ENCODE measurements around the gene COG5. TPM values are rescaled to one million over a fixed set of nuclear protein-coding genes. Genes with fewer than 3 reads are reported as not detected.

COG5 gene
- total and polyA plus RNA-seq, 10 of the 15 experiments (the other 5 are each of a cell fraction or from before 2014, with no cell fraction given) = 5.5 to 27.9 (median 15.6) TPM

DNA sequence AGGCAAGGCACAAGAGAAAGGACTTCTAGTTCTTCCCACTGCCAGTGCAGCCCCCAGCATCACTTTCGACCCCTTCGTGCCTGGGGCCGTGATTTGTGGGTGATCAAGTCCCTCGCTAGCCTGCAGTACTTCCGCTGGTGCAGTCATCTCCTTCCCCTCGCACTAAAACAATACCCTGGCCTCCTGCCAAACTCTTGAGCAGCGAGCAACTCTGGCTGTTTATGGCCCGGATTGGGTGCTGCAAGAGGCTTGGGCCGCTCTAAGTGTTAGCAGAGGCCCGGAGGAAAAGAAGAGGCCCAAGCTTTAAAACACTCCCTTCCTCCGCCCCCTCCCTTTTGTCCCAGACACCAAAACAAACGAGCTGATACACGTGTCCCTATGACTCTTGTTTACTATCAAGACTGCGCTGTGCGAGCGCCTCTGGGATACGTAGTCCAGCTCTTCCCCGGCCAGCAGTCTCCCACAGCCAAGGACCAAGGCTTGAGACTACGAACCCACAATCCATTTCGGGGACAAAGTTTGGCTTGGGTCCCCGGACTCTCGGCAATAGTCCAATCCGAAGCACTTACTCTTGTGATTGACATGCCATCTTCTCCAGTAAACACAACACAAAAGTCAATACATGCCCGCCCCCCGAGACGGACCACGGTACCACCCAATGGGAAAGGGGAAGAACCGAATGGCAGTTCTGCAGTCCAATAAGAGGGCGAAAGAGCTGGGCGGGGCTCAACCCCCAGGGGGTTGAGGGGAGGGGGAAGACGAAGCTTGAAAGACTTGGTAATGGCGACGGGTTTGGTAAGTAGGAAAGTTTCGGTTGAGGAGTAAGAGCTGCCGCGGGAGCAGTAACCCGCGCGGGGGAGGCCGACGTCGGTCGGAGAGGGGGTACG lies 395.2 kb downstream of the COG5 start, which contains the start of gene HBP1 (continued):
- TF ChIP-seq TAF1 (IDR thresholded peaks at IDR 0.05; ENCODE audit: borderline replicate concordance, low read depth, low read length) (peak; percentile 71), ZNF217 (IDR thresholded peaks at IDR 0.05) (no peak), IKZF1 (conservative IDR thresholded peaks at IDR 0.05) (peak; percentile 81), CHD1 (IDR thresholded peaks at IDR 0.05; ENCODE audit: low read depth, low read length) (no peak; the same call in 1 of the 2 replicates), NFYA (IDR thresholded peaks at IDR 0.05; ENCODE audit: borderline replicate concordance, low read depth, low read length) (peak; percentile 64), TARDBP (IDR thresholded peaks at IDR 0.05; ENCODE audit: borderline replicate concordance) (peak; percentile 73; the same call in 1 of the 2 replicates), KLF5 (IDR thresholded peaks at IDR 0.05; ENCODE audit: partially characterized antibody) (peak; percentile 98), MYC (IDR thresholded peaks at IDR 0.05; ENCODE audit: insufficient read depth, insufficient read length, insufficient replicate concordance, low read length, severe bottlenecking) (no peak), STAT3 (IDR thresholded peaks at IDR 0.05; ENCODE audit: low read depth, low read length) (no peak), TCF3 (IDR thresholded peaks at IDR 0.05; ENCODE audit: borderline replicate concordance, insufficient read depth, low read depth, low read length) (no peak), TCF7 (IDR thresholded peaks at IDR 0.05; ENCODE audit: borderline replicate concordance) (no peak), STAT1 (conservative IDR thresholded peaks at IDR 0.05) (0 out of 2 replicates have a peak, but pooled peaks have one; percentile 19), KDM1A (IDR thresholded peaks at IDR 0.05; ENCODE audit: borderline replicate concordance) (no peak), RAD21 (IDR thresholded peaks at IDR 0.05; ENCODE audit: insufficient read depth, low read depth, low read length) (no peak), HDAC6 (IDR thresholded peaks at IDR 0.05; ENCODE audit: unreplicated experiment) (no peak)
- TF ChIP-seq, protein P1, sequence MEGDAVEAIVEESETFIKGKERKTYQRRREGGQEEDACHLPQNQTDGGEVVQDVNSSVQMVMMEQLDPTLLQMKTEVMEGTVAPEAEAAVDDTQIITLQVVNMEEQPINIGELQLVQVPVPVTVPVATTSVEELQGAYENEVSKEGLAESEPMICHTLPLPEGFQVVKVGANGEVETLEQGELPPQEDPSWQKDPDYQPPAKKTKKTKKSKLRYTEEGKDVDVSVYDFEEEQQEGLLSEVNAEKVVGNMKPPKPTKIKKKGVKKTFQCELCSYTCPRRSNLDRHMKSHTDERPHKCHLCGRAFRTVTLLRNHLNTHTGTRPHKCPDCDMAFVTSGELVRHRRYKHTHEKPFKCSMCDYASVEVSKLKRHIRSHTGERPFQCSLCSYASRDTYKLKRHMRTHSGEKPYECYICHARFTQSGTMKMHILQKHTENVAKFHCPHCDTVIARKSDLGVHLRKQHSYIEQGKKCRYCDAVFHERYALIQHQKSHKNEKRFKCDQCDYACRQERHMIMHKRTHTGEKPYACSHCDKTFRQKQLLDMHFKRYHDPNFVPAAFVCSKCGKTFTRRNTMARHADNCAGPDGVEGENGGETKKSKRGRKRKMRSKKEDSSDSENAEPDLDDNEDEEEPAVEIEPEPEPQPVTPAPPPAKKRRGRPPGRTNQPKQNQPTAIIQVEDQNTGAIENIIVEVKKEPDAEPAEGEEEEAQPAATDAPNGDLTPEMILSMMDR (IDR thresholded peaks at IDR 0.05 in 2 of 3, conservative IDR thresholded peaks at IDR 0.05 in 1 of 3; ENCODE audit: control insufficient read depth in 2 of 3, extremely low read depth in 1 of 3, insufficient read depth in 1 of 3, low read depth in 3 of 3, low read length in 3 of 3) = no peak
- TF ChIP-seq, protein P2, sequence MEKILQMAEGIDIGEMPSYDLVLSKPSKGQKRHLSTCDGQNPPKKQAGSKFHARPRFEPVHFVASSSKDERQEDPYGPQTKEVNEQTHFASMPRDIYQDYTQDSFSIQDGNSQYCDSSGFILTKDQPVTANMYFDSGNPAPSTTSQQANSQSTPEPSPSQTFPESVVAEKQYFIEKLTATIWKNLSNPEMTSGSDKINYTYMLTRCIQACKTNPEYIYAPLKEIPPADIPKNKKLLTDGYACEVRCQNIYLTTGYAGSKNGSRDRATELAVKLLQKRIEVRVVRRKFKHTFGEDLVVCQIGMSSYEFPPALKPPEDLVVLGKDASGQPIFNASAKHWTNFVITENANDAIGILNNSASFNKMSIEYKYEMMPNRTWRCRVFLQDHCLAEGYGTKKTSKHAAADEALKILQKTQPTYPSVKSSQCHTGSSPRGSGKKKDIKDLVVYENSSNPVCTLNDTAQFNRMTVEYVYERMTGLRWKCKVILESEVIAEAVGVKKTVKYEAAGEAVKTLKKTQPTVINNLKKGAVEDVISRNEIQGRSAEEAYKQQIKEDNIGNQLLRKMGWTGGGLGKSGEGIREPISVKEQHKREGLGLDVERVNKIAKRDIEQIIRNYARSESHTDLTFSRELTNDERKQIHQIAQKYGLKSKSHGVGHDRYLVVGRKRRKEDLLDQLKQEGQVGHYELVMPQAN (conservative IDR thresholded peaks at IDR 0.05) = peak; percentile 98
- TF ChIP-seq, protein P3, sequence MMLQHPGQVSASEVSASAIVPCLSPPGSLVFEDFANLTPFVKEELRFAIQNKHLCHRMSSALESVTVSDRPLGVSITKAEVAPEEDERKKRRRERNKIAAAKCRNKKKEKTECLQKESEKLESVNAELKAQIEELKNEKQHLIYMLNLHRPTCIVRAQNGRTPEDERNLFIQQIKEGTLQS (IDR thresholded peaks at IDR 0.05; ENCODE audit: borderline replicate concordance, extremely low read depth, low read depth, low read length) = no peak
- TF ChIP-seq, protein P4, sequence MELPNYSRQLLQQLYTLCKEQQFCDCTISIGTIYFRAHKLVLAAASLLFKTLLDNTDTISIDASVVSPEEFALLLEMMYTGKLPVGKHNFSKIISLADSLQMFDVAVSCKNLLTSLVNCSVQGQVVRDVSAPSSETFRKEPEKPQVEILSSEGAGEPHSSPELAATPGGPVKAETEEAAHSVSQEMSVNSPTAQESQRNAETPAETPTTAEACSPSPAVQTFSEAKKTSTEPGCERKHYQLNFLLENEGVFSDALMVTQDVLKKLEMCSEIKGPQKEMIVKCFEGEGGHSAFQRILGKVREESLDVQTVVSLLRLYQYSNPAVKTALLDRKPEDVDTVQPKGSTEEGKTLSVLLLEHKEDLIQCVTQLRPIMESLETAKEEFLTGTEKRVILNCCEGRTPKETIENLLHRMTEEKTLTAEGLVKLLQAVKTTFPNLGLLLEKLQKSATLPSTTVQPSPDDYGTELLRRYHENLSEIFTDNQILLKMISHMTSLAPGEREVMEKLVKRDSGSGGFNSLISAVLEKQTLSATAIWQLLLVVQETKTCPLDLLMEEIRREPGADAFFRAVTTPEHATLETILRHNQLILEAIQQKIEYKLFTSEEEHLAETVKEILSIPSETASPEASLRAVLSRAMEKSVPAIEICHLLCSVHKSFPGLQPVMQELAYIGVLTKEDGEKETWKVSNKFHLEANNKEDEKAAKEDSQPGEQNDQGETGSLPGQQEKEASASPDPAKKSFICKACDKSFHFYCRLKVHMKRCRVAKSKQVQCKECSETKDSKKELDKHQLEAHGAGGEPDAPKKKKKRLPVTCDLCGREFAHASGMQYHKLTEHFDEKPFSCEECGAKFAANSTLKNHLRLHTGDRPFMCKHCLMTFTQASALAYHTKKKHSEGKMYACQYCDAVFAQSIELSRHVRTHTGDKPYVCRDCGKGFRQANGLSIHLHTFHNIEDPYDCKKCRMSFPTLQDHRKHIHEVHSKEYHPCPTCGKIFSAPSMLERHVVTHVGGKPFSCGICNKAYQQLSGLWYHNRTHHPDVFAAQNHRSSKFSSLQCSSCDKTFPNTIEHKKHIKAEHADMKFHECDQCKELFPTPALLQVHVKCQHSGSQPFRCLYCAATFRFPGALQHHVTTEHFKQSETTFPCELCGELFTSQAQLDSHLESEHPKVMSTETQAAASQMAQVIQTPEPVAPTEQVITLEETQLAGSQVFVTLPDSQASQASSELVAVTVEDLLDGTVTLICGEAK (IDR thresholded peaks at IDR 0.05; ENCODE audit: borderline replicate concordance) = peak; percentile 66
